B cell (primary cell): Measurements from ENCODE around the gene ATP5F1A. TPM values are rescaled to one million over a fixed set of nuclear protein-coding genes. Genes with fewer than 3 reads are reported as not detected.
"Not testable (repeated sequence)": the region's sequence is repeated elsewhere in the genome, so short reads cannot be mapped to it uniquely, and the experiment has no call there.

Source experiments
- ATAC-seq: fragments of 200-7000 bp; cut with Tn5 transposase; one replicate; pipeline ENCODE4 v1.10.0; 2021; ENCODE audit warnings: low read depth, mild to moderate bottlenecking, moderate number of reproducible peaks, moderate library complexity
- CTCF ChIA-PET: fragments of 350-600 bp; sonication (Branson Sonifier 250); formaldehyde crosslinking; loops from one replicate; lab custom pipeline; 2021; ENCODE audit warnings: antibody characterized with exemption, inconsistent platforms; lab: Charles Lee
- POLR2A ChIA-PET: fragments of 350-600 bp; sonication (Branson Sonifier 250); formaldehyde crosslinking; loops from one replicate; lab custom pipeline; 2021; ENCODE audit warnings: antibody characterized with exemption; lab: Charles Lee
- DNase-seq: peaks from one replicate; pipeline ENCODE4 v3.0.0; 2013
- H2AFZ ChIP-seq: 2 replicates; pipeline ENCODE4 v1.6.1; 2012; ENCODE audit warnings: mild to moderate bottlenecking, low read depth, low read length; ENCODE audit not compliant: insufficient read depth, poor library complexity, severe bottlenecking
- H3K27ac ChIP-seq, 2 donors: 1 replicate in 1 of 2; 2 replicates in 1 of 2; pipeline ENCODE4 v1.5.1; 2012 to 2013; ENCODE audit warnings: low read length in 2 of 2, mild to moderate bottlenecking in 2 of 2, moderate library complexity in 1 of 2
- H3K27me3 ChIP-seq, 4 experiments: fragments of 200-600 bp in 1 of 4; sonication (generic) in 1 of 4; replicated peaks in 1 of 4; 1 replicate in 2 of 4; 2 replicates in 2 of 4; pipeline versions ENCODE4 v1.6.1 to v1.7.0; 2013 to 2016; ENCODE audit warnings: low read length in 3 of 4, mild to moderate bottlenecking in 2 of 4, mixed read lengths in 1 of 4, moderate library complexity in 1 of 4; ENCODE audit not compliant: insufficient read depth in 4 of 4, control insufficient read depth in 3 of 4; ENCODE audit errors: control extremely low read depth in 1 of 4
- H3K36me3 ChIP-seq, 2 experiments: replicated peaks in 1 of 2; 1 replicate in 1 of 2; 2 replicates in 1 of 2; pipeline versions ENCODE4 v1.6.1 to v1.7.1; 2013; ENCODE audit warnings: low read length in 1 of 2; ENCODE audit not compliant: insufficient read depth in 2 of 2, control insufficient read depth in 1 of 2; ENCODE audit errors: control extremely low read depth in 1 of 2, extremely low read depth in 1 of 2
- H3K4me1 ChIP-seq, 2 donors: fragments of 200-600 bp in 1 of 2; sonication (generic) in 1 of 2; 1 replicate in 1 of 2; 2 replicates in 1 of 2; pipeline versions ENCODE4 v1.5.1 to v1.6.1; 2013 to 2017; ENCODE audit warnings: low read length in 2 of 2; ENCODE audit not compliant: control insufficient read depth in 2 of 2, insufficient read depth in 2 of 2
- H3K4me2 ChIP-seq: replicated peaks from 2 replicates; pipeline ENCODE3; 2012; ENCODE audit warnings: mild to moderate bottlenecking, low read depth, low read length; ENCODE audit not compliant: poor library complexity, severe bottlenecking
- H3K4me3 ChIP-seq, 5 experiments: fragments of 200-600 bp in 1 of 5; sonication (generic) in 1 of 5; 1 replicate in 3 of 5; 2 replicates in 2 of 5; pipeline versions ENCODE4 v1.5.1 to v1.7.0; 2011 to 2016; ENCODE audit warnings: low read length in 4 of 5, mild to moderate bottlenecking in 4 of 5, low read depth in 2 of 5, control low read depth in 1 of 5, moderate library complexity in 1 of 5; ENCODE audit not compliant: insufficient read depth in 1 of 5; ENCODE audit errors: control extremely low read depth in 1 of 5, extremely low read depth in 1 of 5
- H3K79me2 ChIP-seq: fragments of 200-600 bp; sonication (generic); one replicate; pipeline ENCODE4 v1.6.0; 2016; ENCODE audit warnings: low read length; ENCODE audit not compliant: control insufficient read depth, insufficient read depth
- H3K9ac ChIP-seq: fragments of 200-600 bp; sonication (generic); 2 replicates; pipeline ENCODE4 v1.6.1; 2017; ENCODE audit warnings: mild to moderate bottlenecking, low read length, moderate library complexity
- H3K9me3 ChIP-seq, 3 donors: one replicate each; pipeline versions ENCODE4 v1.6.1 to v1.7.1; 2013; ENCODE audit warnings: low read length in 2 of 3; ENCODE audit not compliant: control insufficient read depth in 2 of 3, insufficient read depth in 1 of 3; ENCODE audit errors: control extremely low read depth in 1 of 3
- H4K20me1 ChIP-seq: 2 replicates; pipeline ENCODE4 v1.6.0; 2012; ENCODE audit warnings: mild to moderate bottlenecking, low read length; ENCODE audit not compliant: insufficient read depth, control insufficient read depth, poor library complexity, severe bottlenecking
- H3K27ac Mint-ChIP-seq: one replicate; pipeline ENCODE4 v1.8.0; 2021; ENCODE audit warnings: mixed read lengths
- H3K27me3 Mint-ChIP-seq: one replicate; pipeline ENCODE4 v1.8.0; 2021; ENCODE audit warnings: mixed read lengths
- H3K4me1 Mint-ChIP-seq: one replicate; pipeline ENCODE4 v1.8.0; 2021; ENCODE audit warnings: mixed read lengths
- H3K4me3 Mint-ChIP-seq: one replicate; pipeline ENCODE4 v1.8.0; 2021; ENCODE audit warnings: mixed read lengths
- H3K9me3 Mint-ChIP-seq: one replicate; pipeline ENCODE4 v1.8.0; 2022; ENCODE audit warnings: mixed read lengths; ENCODE audit not compliant: insufficient read depth
- EZH2 ChIP-seq: IDR thresholded peaks from 2 replicates; pipeline ENCODE4 v1.6.1; 2012; ENCODE audit warnings: borderline replicate concordance, low read depth, mild to moderate bottlenecking, moderate library complexity, low read length; ENCODE audit not compliant: insufficient read depth, poor library complexity, severe bottlenecking
- WGBS: methylation state at CpG from one replicate; pipeline ENCODE4 v1.1.5; 2013; ENCODE audit warnings: missing lambda C conversion rate; ENCODE audit not compliant: insufficient coverage; 5-methylcytosine and 5-hydroxymethylcytosine counted together
- intact Hi-C: fragments of 100-400 bp; cut with micrococcal nuclease; formaldehyde crosslinking; loops from one replicate; pipeline ENCODE4 v1.10.0; 2022
- polyA plus RNA-seq: library from polyadenylated mRNA; depleted of rRNA; stranded (reverse); fragments of >200 nt; gene quantifications from 2 replicates; pipeline ENCODE4 v1.2.3, GENCODE V29; 2012
- total RNA-seq, 2 donors: library from RNA; stranded (reverse); fragments of 120-200 nt in 1 of 2; gene quantifications; 1 replicate in 1 of 2; 2 replicates in 1 of 2; pipeline versions ENCODE4 v1.2.3 to v1.2.4, GENCODE V29; 2013 to 2022
- TF ChIP-seq, protein P1 (sequence below): fragments of 200-600 bp; IDR thresholded peaks from one replicate; pipeline ENCODE4 v1.8.0; 2022; ENCODE audit warnings: antibody characterized with exemption, mild to moderate bottlenecking

ATP5F1A gene
- total and polyA plus RNA-seq, 2 donors (not counting 1 experiment from before 2014, with no cell fraction given), result 225 to 235 TPM

DNA sequence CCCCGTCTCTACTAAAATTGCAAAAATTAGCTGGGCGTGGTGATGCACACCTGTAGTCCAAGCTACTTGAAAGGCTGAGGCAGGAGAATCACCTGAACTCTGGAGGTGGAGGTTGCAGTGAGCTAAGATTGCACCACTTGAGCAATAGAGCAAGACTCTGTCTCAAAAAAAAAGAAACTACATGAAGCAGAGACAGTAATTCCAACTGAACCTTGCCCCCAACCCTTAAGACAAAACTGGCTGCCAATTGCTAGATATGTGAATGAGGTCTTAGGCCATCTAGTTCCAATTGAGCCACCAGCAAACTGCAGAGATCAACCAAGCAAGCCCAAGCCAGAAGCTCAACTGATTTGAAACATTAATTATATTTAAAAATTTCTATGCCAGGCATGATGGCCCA is 32.0 kb upstream of the ATP5F1A start:
- 100% methylated on average over 2 of the region's 2 CpGs for WGBS
- ATAC-seq (no peak), DNase-seq (no peak)
- H3K9me3 ChIP-seq, result no peaks in the 10 kb centered on the region
- no peaks in the 10 kb centered on the region for H4K20me1 ChIP-seq
- TF ChIP-seq, protein P1, sequence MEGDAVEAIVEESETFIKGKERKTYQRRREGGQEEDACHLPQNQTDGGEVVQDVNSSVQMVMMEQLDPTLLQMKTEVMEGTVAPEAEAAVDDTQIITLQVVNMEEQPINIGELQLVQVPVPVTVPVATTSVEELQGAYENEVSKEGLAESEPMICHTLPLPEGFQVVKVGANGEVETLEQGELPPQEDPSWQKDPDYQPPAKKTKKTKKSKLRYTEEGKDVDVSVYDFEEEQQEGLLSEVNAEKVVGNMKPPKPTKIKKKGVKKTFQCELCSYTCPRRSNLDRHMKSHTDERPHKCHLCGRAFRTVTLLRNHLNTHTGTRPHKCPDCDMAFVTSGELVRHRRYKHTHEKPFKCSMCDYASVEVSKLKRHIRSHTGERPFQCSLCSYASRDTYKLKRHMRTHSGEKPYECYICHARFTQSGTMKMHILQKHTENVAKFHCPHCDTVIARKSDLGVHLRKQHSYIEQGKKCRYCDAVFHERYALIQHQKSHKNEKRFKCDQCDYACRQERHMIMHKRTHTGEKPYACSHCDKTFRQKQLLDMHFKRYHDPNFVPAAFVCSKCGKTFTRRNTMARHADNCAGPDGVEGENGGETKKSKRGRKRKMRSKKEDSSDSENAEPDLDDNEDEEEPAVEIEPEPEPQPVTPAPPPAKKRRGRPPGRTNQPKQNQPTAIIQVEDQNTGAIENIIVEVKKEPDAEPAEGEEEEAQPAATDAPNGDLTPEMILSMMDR, result no peak
- no peak for TF ChIP-seq EZH2
- H3K4me2 ChIP-seq, result no peak overlapping the region
- intact Hi-C loops, result no loop called here
- POLR2A ChIA-PET, result no interaction called here
- Mint-ChIP-seq H3K27me3 (no peaks in the 10 kb centered on the region), H3K4me3 (no peak overlapping the region), H3K4me1 (no peaks in the 10 kb centered on the region), H3K27ac (no peak overlapping the region), H3K9me3 (no peaks in the 10 kb centered on the region)
- no peaks in the 10 kb centered on the region for H3K4me1 ChIP-seq
- no peaks in the 10 kb centered on the region for H3K79me2 ChIP-seq
- H3K9ac ChIP-seq, result no peak overlapping the region
- CTCF ChIA-PET, result no interaction called here
- H3K4me3 ChIP-seq, result no peak overlapping the region
- H3K36me3 ChIP-seq, result peaks cover 6 to 33% of the 10 kb centered on the region in 2 experiments
- H3K27ac ChIP-seq, result no peak overlapping the region
- no peak overlapping the region for H2AFZ ChIP-seq
- H3K27me3 ChIP-seq, result no peaks in the 10 kb centered on the region

DNA sequence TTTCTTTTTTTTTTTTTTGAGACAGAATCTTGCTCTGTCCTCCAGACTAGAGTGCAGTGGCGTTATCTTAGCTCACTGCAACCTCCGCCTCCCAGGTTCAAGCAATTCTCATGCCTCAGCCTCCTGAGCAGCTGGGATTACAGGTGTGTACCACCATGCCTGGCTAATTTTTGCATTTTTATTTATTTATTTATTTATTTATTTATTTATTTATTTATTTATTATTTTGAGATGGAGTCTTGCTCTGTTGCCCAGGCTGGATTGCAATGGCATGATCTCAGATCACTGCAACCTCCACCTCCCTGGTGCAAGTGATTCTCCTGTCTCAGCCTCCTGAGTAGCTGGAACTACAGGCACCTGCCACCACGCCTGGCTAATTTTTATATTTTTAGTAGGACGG is 28.5 kb upstream of the ATP5F1A start:
- CTCF ChIA-PET, H3K4me3 Mint-ChIP-seq, H4K20me1 ChIP-seq, H3K4me2 ChIP-seq, H2AFZ ChIP-seq, H3K27me3 Mint-ChIP-seq, H3K79me2 ChIP-seq, H3K4me3 ChIP-seq, H3K27me3 ChIP-seq, H3K27ac ChIP-seq, intact Hi-C loops, DNase-seq, POLR2A ChIA-PET, H3K9ac ChIP-seq, H3K9me3 ChIP-seq, ATAC-seq, H3K27ac Mint-ChIP-seq, H3K4me1 Mint-ChIP-seq, H3K4me1 ChIP-seq, H3K9me3 Mint-ChIP-seq: not testable (repeated sequence)
- H3K36me3 ChIP-seq, result peaks cover 10 to 49% of the 10 kb centered on the region in 2 experiments
- WGBS, result 100% methylated on average over 2 of the region's 4 CpGs
